NB4 (cell line): Measurements from ENCODE around the gene ZNF407.

Source experiments
- MYC ChIP-seq: IDR thresholded peaks from 2 replicates; pipeline ENCODE4 v1.6.1; 2011; ENCODE audit warnings: low read depth, low read length
- TF ChIP-seq, protein P1 (sequence below): IDR thresholded peaks from one replicate; pipeline ENCODE4 v1.5.1; 2012; ENCODE audit warnings: low read depth, low read length
- TF ChIP-seq, protein P2 (sequence below): IDR thresholded peaks from 2 replicates; pipeline ENCODE4 v1.6.1; 2011; ENCODE audit warnings: low read depth, low read length

DNA sequence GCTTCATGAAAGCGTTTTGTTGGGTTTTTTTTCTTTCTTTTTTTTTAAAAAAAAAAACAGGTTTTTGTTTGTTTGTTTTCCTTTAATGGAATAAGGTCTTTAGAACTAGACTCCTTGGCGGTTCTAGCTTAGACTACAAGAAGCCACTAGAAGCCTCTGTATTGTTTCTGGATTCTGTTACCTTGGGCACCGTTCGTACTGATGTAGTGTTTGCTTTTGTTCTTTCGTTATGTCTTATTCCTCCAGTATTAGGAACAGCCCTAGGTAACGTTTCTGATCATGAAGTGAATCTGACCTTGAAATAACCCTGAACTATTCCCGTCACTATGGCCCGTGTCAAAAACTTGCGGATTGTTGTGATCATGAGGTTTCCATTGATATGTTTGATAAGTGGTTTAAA lies 446.6 kb downstream of the ZNF407 start:
- TF ChIP-seq, protein P1, sequence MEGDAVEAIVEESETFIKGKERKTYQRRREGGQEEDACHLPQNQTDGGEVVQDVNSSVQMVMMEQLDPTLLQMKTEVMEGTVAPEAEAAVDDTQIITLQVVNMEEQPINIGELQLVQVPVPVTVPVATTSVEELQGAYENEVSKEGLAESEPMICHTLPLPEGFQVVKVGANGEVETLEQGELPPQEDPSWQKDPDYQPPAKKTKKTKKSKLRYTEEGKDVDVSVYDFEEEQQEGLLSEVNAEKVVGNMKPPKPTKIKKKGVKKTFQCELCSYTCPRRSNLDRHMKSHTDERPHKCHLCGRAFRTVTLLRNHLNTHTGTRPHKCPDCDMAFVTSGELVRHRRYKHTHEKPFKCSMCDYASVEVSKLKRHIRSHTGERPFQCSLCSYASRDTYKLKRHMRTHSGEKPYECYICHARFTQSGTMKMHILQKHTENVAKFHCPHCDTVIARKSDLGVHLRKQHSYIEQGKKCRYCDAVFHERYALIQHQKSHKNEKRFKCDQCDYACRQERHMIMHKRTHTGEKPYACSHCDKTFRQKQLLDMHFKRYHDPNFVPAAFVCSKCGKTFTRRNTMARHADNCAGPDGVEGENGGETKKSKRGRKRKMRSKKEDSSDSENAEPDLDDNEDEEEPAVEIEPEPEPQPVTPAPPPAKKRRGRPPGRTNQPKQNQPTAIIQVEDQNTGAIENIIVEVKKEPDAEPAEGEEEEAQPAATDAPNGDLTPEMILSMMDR = no peak
- TF ChIP-seq, protein P2, sequence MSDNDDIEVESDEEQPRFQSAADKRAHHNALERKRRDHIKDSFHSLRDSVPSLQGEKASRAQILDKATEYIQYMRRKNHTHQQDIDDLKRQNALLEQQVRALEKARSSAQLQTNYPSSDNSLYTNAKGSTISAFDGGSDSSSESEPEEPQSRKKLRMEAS = no peak
- TF ChIP-seq MYC = no peak
